Measurements from ENCODE around the gene SLC2A13. TPM values are rescaled to one million over a fixed set of nuclear protein-coding genes. Genes with fewer than 3 reads are reported as not detected.
"Not testable (repeated sequence)": the region's sequence is repeated elsewhere in the genome, so short reads cannot be mapped to it uniquely, and the experiment has no call there.

Gene SLC2A13
- total RNA-seq, 4 donors from 2014 or later: 1.4 to 2.8 (median 2.3) TPM

DNA sequence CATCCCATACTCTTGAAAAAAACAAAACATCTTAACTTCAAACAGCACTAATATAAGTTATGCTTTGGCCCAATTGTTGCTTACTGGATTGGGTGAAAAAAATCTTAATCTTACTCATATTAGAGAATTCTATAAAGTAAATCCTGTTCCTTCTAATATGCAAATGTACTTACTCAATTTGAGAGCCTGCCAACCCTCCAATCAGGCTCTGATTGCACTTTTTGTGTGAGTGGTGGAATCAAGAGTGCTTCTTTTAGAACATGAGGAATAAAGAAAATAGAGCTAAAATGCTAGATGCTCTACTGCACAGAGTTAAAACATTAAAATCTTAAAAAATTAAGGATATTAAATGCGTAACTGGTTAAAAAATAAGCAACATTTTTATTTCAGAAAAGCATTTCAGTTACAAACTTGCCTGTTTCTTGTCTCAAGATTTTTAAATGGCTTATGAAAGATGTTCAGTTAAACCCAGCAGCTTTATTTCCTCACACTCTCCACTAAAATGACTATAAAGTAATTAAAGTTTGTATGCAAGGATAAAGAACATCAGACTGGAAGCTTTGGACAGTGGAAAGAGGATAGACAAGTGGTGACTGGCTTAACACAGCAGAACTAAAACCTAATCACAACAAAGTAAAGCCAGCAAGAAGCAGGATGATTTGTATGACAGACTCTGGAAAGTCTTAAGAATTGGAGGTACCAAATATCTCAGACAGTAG lies 177.5 kb downstream of the SLC2A13 start:
- Histone ChIP-seq H3K27me3 (no peaks in the 10 kb centered on the region), H3K4me3 (no peak overlapping the region), H3K4me1 (no peaks in the 10 kb centered on the region), H3K27ac (no peak overlapping the region), H3K9me3 (no peaks in the 10 kb centered on the region), H3K36me3 (no peaks in the 10 kb centered on the region)
- TF ChIP-seq, protein P1, sequence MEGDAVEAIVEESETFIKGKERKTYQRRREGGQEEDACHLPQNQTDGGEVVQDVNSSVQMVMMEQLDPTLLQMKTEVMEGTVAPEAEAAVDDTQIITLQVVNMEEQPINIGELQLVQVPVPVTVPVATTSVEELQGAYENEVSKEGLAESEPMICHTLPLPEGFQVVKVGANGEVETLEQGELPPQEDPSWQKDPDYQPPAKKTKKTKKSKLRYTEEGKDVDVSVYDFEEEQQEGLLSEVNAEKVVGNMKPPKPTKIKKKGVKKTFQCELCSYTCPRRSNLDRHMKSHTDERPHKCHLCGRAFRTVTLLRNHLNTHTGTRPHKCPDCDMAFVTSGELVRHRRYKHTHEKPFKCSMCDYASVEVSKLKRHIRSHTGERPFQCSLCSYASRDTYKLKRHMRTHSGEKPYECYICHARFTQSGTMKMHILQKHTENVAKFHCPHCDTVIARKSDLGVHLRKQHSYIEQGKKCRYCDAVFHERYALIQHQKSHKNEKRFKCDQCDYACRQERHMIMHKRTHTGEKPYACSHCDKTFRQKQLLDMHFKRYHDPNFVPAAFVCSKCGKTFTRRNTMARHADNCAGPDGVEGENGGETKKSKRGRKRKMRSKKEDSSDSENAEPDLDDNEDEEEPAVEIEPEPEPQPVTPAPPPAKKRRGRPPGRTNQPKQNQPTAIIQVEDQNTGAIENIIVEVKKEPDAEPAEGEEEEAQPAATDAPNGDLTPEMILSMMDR (IDR thresholded peaks at IDR 0.05 in 4 of 5, conservative IDR thresholded peaks at IDR 0.05 in 1 of 5): no peak
- TF ChIP-seq POLR2A (IDR thresholded peaks at IDR 0.05): no peak
- in situ Hi-C loops (cut with MboI; ENCODE audit: low sequenced_read_pairs in 4 of 4) (no loop called here), intact Hi-C loops (cut with DNase I; ENCODE audit: low total_unique reads) (no loop called here)
- DNase-seq: no peak
- no peak for ATAC-seq

DNA sequence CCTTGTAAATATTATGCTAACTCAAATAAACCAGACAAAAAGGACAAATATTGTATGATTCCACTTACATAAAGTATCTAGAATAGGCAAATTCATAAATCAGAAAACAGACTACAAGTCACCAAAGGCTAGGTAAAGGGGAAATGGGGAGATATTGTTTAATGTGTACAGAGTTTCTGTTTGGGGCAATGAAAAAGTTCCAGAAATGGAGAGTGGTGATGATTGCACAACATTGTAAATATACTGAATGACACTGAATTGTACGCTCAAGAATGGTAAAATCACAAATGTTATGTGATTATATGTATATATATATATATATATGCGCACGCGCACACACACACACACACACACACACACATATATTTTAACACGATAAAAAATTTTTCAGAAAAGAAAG lies 182.5 kb downstream of the SLC2A13 start:
- no peak for ATAC-seq
- no peak overlapping the region for H3K27ac ChIP-seq
- no peaks in the 10 kb centered on the region for H3K36me3 ChIP-seq
- no peak overlapping the region for H3K4me3 ChIP-seq
- in situ Hi-C loops (cut with MboI; ENCODE audit: low sequenced_read_pairs in 4 of 4): no loop called here
- no peaks in the 10 kb centered on the region for H3K27me3 ChIP-seq
- TF ChIP-seq, protein P1 (IDR thresholded peaks at IDR 0.05 in 4 of 5, conservative IDR thresholded peaks at IDR 0.05 in 1 of 5): no peak
- no peak for TF ChIP-seq POLR2A (IDR thresholded peaks at IDR 0.05)
- intact Hi-C loops (cut with DNase I; ENCODE audit: low total_unique reads): no loop called here
- no peak for DNase-seq
- H3K4me1 ChIP-seq: no peaks in the 10 kb centered on the region
- no peaks in the 10 kb centered on the region for H3K9me3 ChIP-seq

DNA sequence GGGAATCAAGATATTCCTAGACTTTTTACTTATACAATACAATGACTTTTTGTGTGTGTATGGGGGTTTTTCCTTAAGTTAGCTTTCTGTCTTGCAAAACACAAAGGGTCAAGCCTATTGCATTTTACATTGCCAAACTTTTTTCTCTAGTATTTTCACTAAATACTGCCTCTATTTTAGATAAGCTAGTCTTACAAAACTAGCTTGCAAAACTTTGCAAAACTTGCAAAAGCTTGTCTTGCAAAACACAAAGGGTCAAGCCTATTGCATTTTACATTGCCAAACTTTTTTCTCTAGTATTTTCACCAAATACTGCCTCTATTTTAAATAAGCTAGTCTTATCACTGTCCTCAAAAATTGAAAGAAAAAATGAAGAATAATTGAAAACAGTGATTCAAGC lies 183.3 kb downstream of the SLC2A13 start:
- in situ Hi-C loops (cut with MboI; ENCODE audit: low sequenced_read_pairs in 4 of 4); H3K9me3 ChIP-seq; H3K27me3 ChIP-seq; H3K27ac ChIP-seq; H3K4me1 ChIP-seq; intact Hi-C loops (cut with DNase I; ENCODE audit: low total_unique reads); H3K4me3 ChIP-seq; DNase-seq; H3K36me3 ChIP-seq; ATAC-seq: not testable (repeated sequence)

DNA sequence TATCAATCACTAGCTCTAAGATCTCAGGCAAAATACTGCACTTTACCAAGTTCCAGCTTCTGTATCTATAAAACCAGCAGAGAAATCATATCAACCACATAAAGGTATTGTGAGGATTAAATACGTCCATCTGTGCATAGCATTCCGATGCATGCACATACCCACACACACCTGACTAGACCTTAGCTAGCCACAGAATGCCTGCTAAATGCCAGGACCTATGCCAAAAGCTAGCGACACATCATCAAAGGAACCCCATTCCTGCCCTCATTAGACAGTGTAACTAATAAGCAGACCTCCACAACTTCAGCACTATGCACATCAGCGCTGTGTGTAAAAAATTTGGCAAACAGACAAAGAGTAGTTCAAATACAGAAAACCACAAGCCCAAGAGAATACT lies 185.2 kb downstream of the SLC2A13 start:
- no peak overlapping the region for H3K27ac ChIP-seq

DNA sequence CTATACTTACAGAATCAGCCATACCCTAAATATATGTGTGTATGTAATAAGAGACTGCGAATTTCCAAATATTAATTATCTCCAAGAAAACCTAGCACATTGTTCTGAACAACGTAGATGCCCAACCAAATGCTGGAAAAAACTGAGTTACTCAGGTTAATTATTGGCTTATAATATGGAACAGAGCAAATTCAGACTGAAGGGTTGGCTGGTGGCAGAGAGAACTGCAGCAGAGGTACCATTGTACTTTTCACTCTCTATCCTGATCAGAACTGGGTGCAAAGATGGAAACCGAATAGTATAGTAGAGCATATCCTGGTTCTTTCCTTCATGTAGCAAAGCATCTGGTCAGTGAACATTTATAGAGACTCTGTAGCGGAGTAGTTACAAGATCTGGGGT lies 185.7 kb downstream of the SLC2A13 start:
- in situ Hi-C loops (cut with MboI; ENCODE audit: low sequenced_read_pairs in 4 of 4): no loop called here
- DNase-seq (no peak), ATAC-seq (no peak)

More for the DNA sequence above, 185.2 kb downstream of the SLC2A13 start:
- no peaks in the 10 kb centered on the region for H3K36me3 ChIP-seq
- DNase-seq: no peak
- no peaks in the 10 kb centered on the region for H3K4me1 ChIP-seq
- intact Hi-C loops (cut with DNase I; ENCODE audit: low total_unique reads) (no loop called here), in situ Hi-C loops (cut with MboI; ENCODE audit: low sequenced_read_pairs in 4 of 4) (no loop called here)
- ATAC-seq: no peak
- TF ChIP-seq POLR2A (IDR thresholded peaks at IDR 0.05): no peak
- TF ChIP-seq, protein P1 (IDR thresholded peaks at IDR 0.05 in 4 of 5, conservative IDR thresholded peaks at IDR 0.05 in 1 of 5): no peak
- H3K27me3 ChIP-seq: no peaks in the 10 kb centered on the region
- H3K4me3 ChIP-seq: no peak overlapping the region
- no peaks in the 10 kb centered on the region for H3K9me3 ChIP-seq

More for the DNA sequence above, 185.7 kb downstream of the SLC2A13 start:
- intact Hi-C loops (cut with DNase I; ENCODE audit: low total_unique reads): no loop called here
- H3K9me3 ChIP-seq: no peaks in the 10 kb centered on the region
- no peaks in the 10 kb centered on the region for H3K27me3 ChIP-seq
- H3K4me3 ChIP-seq: no peak overlapping the region
- no peak overlapping the region for H3K27ac ChIP-seq
- TF ChIP-seq, protein P1 (IDR thresholded peaks at IDR 0.05 in 4 of 5, conservative IDR thresholded peaks at IDR 0.05 in 1 of 5): no peak
- no peak for TF ChIP-seq POLR2A (IDR thresholded peaks at IDR 0.05)
- no peaks in the 10 kb centered on the region for H3K36me3 ChIP-seq
- no peaks in the 10 kb centered on the region for H3K4me1 ChIP-seq
